ENCODE results near the gene MET.

- no peak for TF ChIP-seq CTCF (IDR thresholded peaks at IDR 0.05; ENCODE audit: low read depth, low read length, missing input control)
- peak; percentile 35 to 60 for TF ChIP-seq RXRA (IDR thresholded peaks at IDR 0.05)
- peak; percentile 52 for TF ChIP-seq REST (IDR thresholded peaks at IDR 0.05)
- peak; percentile 56 to 57 for TF ChIP-seq HNF4A (conservative IDR thresholded peaks at IDR 0.05)
- TF ChIP-seq RAD21 (IDR thresholded peaks at IDR 0.05), result peak in 1 of 2 donors; percentile 53
- peak; percentile 61 for TF ChIP-seq ATF3 (IDR thresholded peaks at IDR 0.05)
- TF ChIP-seq GABPA (IDR thresholded peaks at IDR 0.05 in 1 of 2, conservative IDR thresholded peaks at IDR 0.05 in 1 of 2), result no peak
- TF ChIP-seq ZBTB33 (IDR thresholded peaks at IDR 0.05), result peak; percentile 53
Observed at GRCh38 chr7:116772423-116772863, 100.4 kb downstream of the MET start.
